Smooth muscle cell (in vitro differentiated cells): Measurements from ENCODE around the gene NEGR1. TPM values are rescaled to one million over a fixed set of nuclear protein-coding genes. Genes with fewer than 3 reads are reported as not detected.
A peak's percentile ranks its signal among the peaks of the same experiment; 100 is the strongest.

Experiments used
- DNase-seq: peaks from one replicate; lab custom pipeline; 2025; ENCODE audit not compliant: unreplicated experiment; lab: John Stamatoyannopoulos, UW
- H2AFZ ChIP-seq: fragments of 200-600 bp; sonication (generic); 2 replicates; pipeline ENCODE4 v1.6.0; 2016; ENCODE audit warnings: antibody characterized with exemption, low read depth, mild to moderate bottlenecking
- H3F3A ChIP-seq: fragments of 200-600 bp; sonication (generic); 2 replicates; pipeline ENCODE4 v1.6.0; 2017; ENCODE audit warnings: antibody characterized with exemption, low read depth
- H3K27ac ChIP-seq: fragments of 200-600 bp; sonication (generic); 2 replicates; pipeline ENCODE4 v1.5.1; 2016; ENCODE audit warnings: low read depth, mild to moderate bottlenecking
- H3K27me3 ChIP-seq: fragments of 200-600 bp; sonication (generic); 2 replicates; pipeline ENCODE4 v1.6.1; 2016; ENCODE audit warnings: low read depth, mild to moderate bottlenecking
- H3K36me3 ChIP-seq: fragments of 200-600 bp; sonication (generic); 2 replicates; pipeline ENCODE4 v1.5.1; 2016; ENCODE audit warnings: low read depth
- H3K4me1 ChIP-seq: fragments of 200-600 bp; sonication (generic); 2 replicates; pipeline ENCODE4 v1.5.1; 2016; ENCODE audit warnings: low read depth
- H3K4me2 ChIP-seq: fragments of 200-600 bp; sonication (generic); 2 replicates; pipeline ENCODE4 v1.6.0; 2016; ENCODE audit warnings: mild to moderate bottlenecking
- H3K4me3 ChIP-seq: fragments of 200-600 bp; sonication (generic); 2 replicates; pipeline ENCODE4 v1.5.1; 2016; ENCODE audit warnings: mild to moderate bottlenecking
- H3K79me2 ChIP-seq: fragments of 200-600 bp; sonication (generic); 2 replicates; pipeline ENCODE4 v1.6.0; 2016; ENCODE audit warnings: low read depth, mild to moderate bottlenecking
- H3K9ac ChIP-seq: fragments of 200-600 bp; sonication (generic); 2 replicates; pipeline ENCODE4 v1.6.0; 2016; ENCODE audit warnings: low read depth
- H3K9me3 ChIP-seq: fragments of 200-600 bp; sonication (generic); replicated peaks from 2 replicates; pipeline ENCODE4 v1.5.1; 2016; ENCODE audit warnings: low read depth
- H4K20me1 ChIP-seq: fragments of 200-600 bp; sonication (generic); 2 replicates; pipeline ENCODE4 v1.6.0; 2016; ENCODE audit warnings: low read depth
- WGBS: methylation state at CpG from one replicate; pipeline ENCODE4 v1.1.7; 2016; ENCODE audit warnings: low lambda C conversion rate; 5-methylcytosine and 5-hydroxymethylcytosine counted together
- polyA plus RNA-seq: library from polyadenylated mRNA; unstranded; fragments of >200 nt; fragmentation: Nextera tagmentation; extraction: Ambion mirVana; gene quantifications from 2 replicates; pipeline ENCODE4 v1.2.1, GENCODE V29; 2016
- total RNA-seq: library from RNA; depleted of rRNA; stranded (reverse); fragments of >200 nt; gene quantifications from 2 replicates; pipeline ENCODE4 v1.2.3, GENCODE V29; 2014
- TF ChIP-seq, protein P1 (sequence below): fragments of 200-600 bp; sonication (generic); IDR thresholded peaks from 2 replicates; pipeline ENCODE4 v1.5.1; 2017; ENCODE audit warnings: borderline replicate concordance, mild to moderate bottlenecking, antibody characterized with exemption; ENCODE audit not compliant: insufficient read depth, poor library complexity, severe bottlenecking

Gene NEGR1
- total and polyA plus RNA-seq, 2 experiments from 2014 or later, result 0.02 to 0.09 TPM

GRCh38 chr1:72037745-72038343 lies 244.5 kb downstream of the NEGR1 start:
- Histone ChIP-seq H3K79me2 (no peaks in the 10 kb centered on the region), H2AFZ (no peak overlapping the region), H3K4me1 (no peaks in the 10 kb centered on the region), H3K4me3 (no peak overlapping the region), H3K4me2 (no peak overlapping the region), H3K27ac (no peak overlapping the region), H3K27me3 (no peaks in the 10 kb centered on the region), H4K20me1 (no peaks in the 10 kb centered on the region), H3K9me3 (no peaks in the 10 kb centered on the region), H3K9ac (no peak overlapping the region), H3K36me3 (no peaks in the 10 kb centered on the region), H3F3A (no peaks in the 10 kb centered on the region)
- TF ChIP-seq, protein P1, sequence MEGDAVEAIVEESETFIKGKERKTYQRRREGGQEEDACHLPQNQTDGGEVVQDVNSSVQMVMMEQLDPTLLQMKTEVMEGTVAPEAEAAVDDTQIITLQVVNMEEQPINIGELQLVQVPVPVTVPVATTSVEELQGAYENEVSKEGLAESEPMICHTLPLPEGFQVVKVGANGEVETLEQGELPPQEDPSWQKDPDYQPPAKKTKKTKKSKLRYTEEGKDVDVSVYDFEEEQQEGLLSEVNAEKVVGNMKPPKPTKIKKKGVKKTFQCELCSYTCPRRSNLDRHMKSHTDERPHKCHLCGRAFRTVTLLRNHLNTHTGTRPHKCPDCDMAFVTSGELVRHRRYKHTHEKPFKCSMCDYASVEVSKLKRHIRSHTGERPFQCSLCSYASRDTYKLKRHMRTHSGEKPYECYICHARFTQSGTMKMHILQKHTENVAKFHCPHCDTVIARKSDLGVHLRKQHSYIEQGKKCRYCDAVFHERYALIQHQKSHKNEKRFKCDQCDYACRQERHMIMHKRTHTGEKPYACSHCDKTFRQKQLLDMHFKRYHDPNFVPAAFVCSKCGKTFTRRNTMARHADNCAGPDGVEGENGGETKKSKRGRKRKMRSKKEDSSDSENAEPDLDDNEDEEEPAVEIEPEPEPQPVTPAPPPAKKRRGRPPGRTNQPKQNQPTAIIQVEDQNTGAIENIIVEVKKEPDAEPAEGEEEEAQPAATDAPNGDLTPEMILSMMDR, result peak; percentile 73
- no peak for DNase-seq
- WGBS, result 45% methylated on average over 3 of the region's 3 CpGs

- WGBS, result 86% methylated on average over 9 of the region's 9 CpGs
- H3K36me3 ChIP-seq, result no peaks in the 10 kb centered on the region
- H3K9me3 ChIP-seq, result no peaks in the 10 kb centered on the region
- no peaks in the 10 kb centered on the region for H3F3A ChIP-seq
- no peaks in the 10 kb centered on the region for H3K27me3 ChIP-seq
- no peak for DNase-seq
- H3K79me2 ChIP-seq, result no peaks in the 10 kb centered on the region
- H3K4me2 ChIP-seq, result no peak overlapping the region
- no peak overlapping the region for H2AFZ ChIP-seq
- H4K20me1 ChIP-seq, result no peaks in the 10 kb centered on the region
- no peak overlapping the region for H3K27ac ChIP-seq
- TF ChIP-seq, protein P1, result no peak
- H3K9ac ChIP-seq, result no peak overlapping the region
- no peaks in the 10 kb centered on the region for H3K4me1 ChIP-seq
- no peak overlapping the region for H3K4me3 ChIP-seq
Measured at GRCh38 chr1:72034827-72035226, 247.5 kb downstream of the NEGR1 start.

- Histone ChIP-seq H2AFZ (peak overlapping the region; percentile 60), H3K4me1 (no peaks in the 10 kb centered on the region), H4K20me1 (no peaks in the 10 kb centered on the region), H3K27me3 (no peaks in the 10 kb centered on the region), H3K4me3 (no peak overlapping the region), H3K79me2 (no peaks in the 10 kb centered on the region), H3K27ac (no peak overlapping the region), H3K9me3 (no peaks in the 10 kb centered on the region), H3K36me3 (no peaks in the 10 kb centered on the region), H3K9ac (no peak overlapping the region), H3K4me2 (no peak overlapping the region), H3F3A (no peaks in the 10 kb centered on the region)
- WGBS, result 58% methylated on average over 4 of the region's 4 CpGs
- DNase-seq, result no peak
- TF ChIP-seq, protein P1, result no peak
Measured at GRCh38 chr1:72023063-72023930, 259.0 kb downstream of the NEGR1 start.

- Histone ChIP-seq H3K9me3 (no peaks in the 10 kb centered on the region), H3K9ac (no peak overlapping the region), H4K20me1 (no peaks in the 10 kb centered on the region), H3K4me1 (no peaks in the 10 kb centered on the region), H3K27ac (no peak overlapping the region), H3K4me3 (no peak overlapping the region), H3F3A (no peaks in the 10 kb centered on the region), H3K27me3 (no peaks in the 10 kb centered on the region), H2AFZ (no peak overlapping the region), H3K36me3 (no peaks in the 10 kb centered on the region), H3K79me2 (no peaks in the 10 kb centered on the region), H3K4me2 (no peak overlapping the region)
- DNase-seq, result no peak
- 100% methylated on average over 2 of the region's 2 CpGs for WGBS
- TF ChIP-seq, protein P1, result no peak
Measured at GRCh38 chr1:72018562-72018961, 263.8 kb downstream of the NEGR1 start.
